SK-N-SH treated with all-trans-retinoic acid at 6 μM for 48 hours (cell line): ENCODE results near the gene CD84.

Experiments used
- ATAC-seq: fragments of 200-7000 bp; cut with Tn5 transposase; 3 replicates; pipeline ENCODE4 v1.9.1; 2020; ENCODE audit warnings: mild to moderate bottlenecking, moderate library complexity
- ARNTL ChIP-seq: fragments of 450-650 bp; formaldehyde crosslinking; IDR thresholded peaks from 2 replicates; pipeline ENCODE4 v1.5.0; 2020; ENCODE audit warnings: low read depth, mild to moderate bottlenecking, moderate library complexity, borderline replicate concordance
- BACH2 ChIP-seq: fragments of 250-450 bp; sonication (Bioruptor Pico); IDR thresholded peaks from 2 replicates; pipeline ENCODE4 v1.9.0; 2021; ENCODE audit warnings: mild to moderate bottlenecking, borderline replicate concordance
- CSDC2 ChIP-seq: fragments of 250-450 bp; sonication (Bioruptor Pico); IDR thresholded peaks from 2 replicates; pipeline ENCODE4 v1.5.0; 2020; ENCODE audit warnings: mild to moderate bottlenecking, moderate library complexity
- CSRNP3 ChIP-seq: fragments of 250-450 bp; sonication (Bioruptor Pico); IDR thresholded peaks from 2 replicates; pipeline ENCODE4 v1.5.1; 2021; ENCODE audit warnings: mild to moderate bottlenecking, moderate library complexity
- ESRRG ChIP-seq: fragments of 250-450 bp; sonication (Bioruptor Pico); IDR thresholded peaks from 2 replicates; pipeline ENCODE4 v1.6.1; 2021; ENCODE audit warnings: mild to moderate bottlenecking
- GLIS3 ChIP-seq: fragments of 250-450 bp; sonication (Bioruptor Pico); IDR thresholded peaks from 2 replicates; pipeline ENCODE4 v1.5.0; 2020; ENCODE audit warnings: mild to moderate bottlenecking, moderate library complexity
- ISL1 ChIP-seq: fragments of 250-450 bp; sonication (Bioruptor Pico); IDR thresholded peaks from 2 replicates; pipeline ENCODE4 v2.1.2; 2022; ENCODE audit warnings: mild to moderate bottlenecking, moderate library complexity
- OSR1 ChIP-seq: fragments of 250-450 bp; sonication (Bioruptor Pico); IDR thresholded peaks from 2 replicates; pipeline ENCODE4 v1.8.0; 2022; ENCODE audit warnings: moderate library complexity, mild to moderate bottlenecking, inconsistent platforms
- PATZ1 ChIP-seq: fragments of 250-450 bp; sonication (Bioruptor Pico); IDR thresholded peaks from 2 replicates; pipeline ENCODE4 v1.8.0; 2020; ENCODE audit warnings: mild to moderate bottlenecking, moderate library complexity, borderline replicate concordance
- POU6F1 ChIP-seq: fragments of 250-450 bp; sonication (Bioruptor Pico); IDR thresholded peaks from 2 replicates; pipeline ENCODE4 v1.8.0; 2021; ENCODE audit warnings: low read depth, mild to moderate bottlenecking, moderate library complexity, borderline replicate concordance
- SNAI2 ChIP-seq: fragments of 250-450 bp; sonication (Bioruptor Pico); IDR thresholded peaks from 2 replicates; pipeline ENCODE4 v1.5.0; 2020; ENCODE audit warnings: mild to moderate bottlenecking, moderate library complexity
- TCF4 ChIP-seq: fragments of 250-450 bp; sonication (Bioruptor Pico); IDR thresholded peaks from 2 replicates; pipeline ENCODE4 v1.8.0; 2021; ENCODE audit warnings: mild to moderate bottlenecking, moderate library complexity, borderline replicate concordance
- TSHZ2 ChIP-seq: fragments of 250-450 bp; sonication (Bioruptor Pico); IDR thresholded peaks from 2 replicates; pipeline ENCODE4 v1.5.0; 2020; ENCODE audit warnings: mild to moderate bottlenecking, moderate library complexity
- ZC3H10 ChIP-seq: fragments of 250-450 bp; sonication (Bioruptor Pico); IDR thresholded peaks from 2 replicates; pipeline ENCODE4 v1.5.1; 2021; ENCODE audit warnings: mild to moderate bottlenecking, moderate library complexity
- ZFP3 ChIP-seq: fragments of 250-450 bp; sonication (Bioruptor Pico); IDR thresholded peaks from 2 replicates; pipeline ENCODE4 v1.5.0; 2020; ENCODE audit warnings: mild to moderate bottlenecking, moderate library complexity
- ZFP30 ChIP-seq: fragments of 450-650 bp; formaldehyde crosslinking; IDR thresholded peaks from 2 replicates; pipeline ENCODE4 v1.5.0; 2022; ENCODE audit warnings: mild to moderate bottlenecking, moderate library complexity
- ZNF565 ChIP-seq: fragments of 450-650 bp; formaldehyde crosslinking; conservative IDR thresholded peaks from 2 replicates; pipeline ENCODE4 v1.5.0; 2020; ENCODE audit warnings: low read depth, mild to moderate bottlenecking, moderate library complexity
- ZNF70 ChIP-seq: fragments of 450-650 bp; formaldehyde crosslinking; IDR thresholded peaks from 2 replicates; pipeline ENCODE4 v1.5.0; 2020; ENCODE audit warnings: mild to moderate bottlenecking, moderate library complexity
- ZNF8 ChIP-seq: fragments of 450-650 bp; formaldehyde crosslinking; IDR thresholded peaks from 2 replicates; pipeline ENCODE4 v1.5.0; 2020; ENCODE audit warnings: mild to moderate bottlenecking, moderate library complexity

Gene CD84

GRCh38 chr1:160548183-160548582 is 31.1 kb downstream of the CD84 start:
- no peak for TF ChIP-seq TSHZ2 (CRISPR knock-in tag)
- no peak for TF ChIP-seq POU6F1
- TF ChIP-seq ZNF565: no peak
- TF ChIP-seq SNAI2: no peak
- TF ChIP-seq ARNTL (CRISPR knock-in tag): no peak
- no peak for TF ChIP-seq ZC3H10
- ATAC-seq: no peak

GRCh38 chr1:160547422-160547821 is 31.9 kb downstream of the CD84 start:
- no peak for ATAC-seq
- TF ChIP-seq POU6F1 (no peak), SNAI2 (no peak), CSRNP3 (CRISPR knock-in tag) (no peak), GLIS3 (CRISPR knock-in tag) (no peak), CSDC2 (CRISPR knock-in tag) (no peak), TCF4 (CRISPR knock-in tag) (no peak), TSHZ2 (CRISPR knock-in tag) (no peak), ZFP3 (CRISPR knock-in tag) (no peak), ZNF70 (no peak), PATZ1 (CRISPR knock-in tag) (no peak), ISL1 (CRISPR knock-in tag) (no peak), BACH2 (CRISPR knock-in tag) (no peak), ZNF565 (no peak), ZNF8 (no peak), ARNTL (CRISPR knock-in tag) (no peak), ESRRG (no peak), OSR1 (CRISPR knock-in tag) (no peak)

- no peak for ATAC-seq
- no peak for TF ChIP-seq GLIS3 (CRISPR knock-in tag)
- TF ChIP-seq PATZ1 (CRISPR knock-in tag): no peak
- TF ChIP-seq CSRNP3 (CRISPR knock-in tag): no peak
- no peak for TF ChIP-seq ZFP30 (CRISPR knock-in tag)
- no peak for TF ChIP-seq TSHZ2 (CRISPR knock-in tag)
These were observed 32.4 kb downstream of the CD84 start for GRCh38 chr1:160546942-160547341.
